ENCODE data around the gene ALG14.

The ALG14 gene

GRCh38 chr1:94926126-94926914, 146.4 kb downstream of the ALG14 start (continued):
- peak; percentile 34; the same call in 1 of the 2 replicates for TF ChIP-seq ZNF335 (tag by site-specific recombination; conservative IDR thresholded peaks at IDR 0.05)
- no peak for TF ChIP-seq ZNF530 (tag by site-specific recombination; IDR thresholded peaks at IDR 0.05; ENCODE audit: low read depth)
- no peak for TF ChIP-seq ZNF654 (tag by site-specific recombination; IDR thresholded peaks at IDR 0.05; ENCODE audit: low read depth)
- no peak for TF ChIP-seq ZNF302 (tag by site-specific recombination; IDR thresholded peaks at IDR 0.05; ENCODE audit: low read depth)
- no peak for TF ChIP-seq HOXD13 (CRISPR knock-in tag; IDR thresholded peaks at IDR 0.05; ENCODE audit: borderline replicate concordance)
- TF ChIP-seq, protein P1, sequence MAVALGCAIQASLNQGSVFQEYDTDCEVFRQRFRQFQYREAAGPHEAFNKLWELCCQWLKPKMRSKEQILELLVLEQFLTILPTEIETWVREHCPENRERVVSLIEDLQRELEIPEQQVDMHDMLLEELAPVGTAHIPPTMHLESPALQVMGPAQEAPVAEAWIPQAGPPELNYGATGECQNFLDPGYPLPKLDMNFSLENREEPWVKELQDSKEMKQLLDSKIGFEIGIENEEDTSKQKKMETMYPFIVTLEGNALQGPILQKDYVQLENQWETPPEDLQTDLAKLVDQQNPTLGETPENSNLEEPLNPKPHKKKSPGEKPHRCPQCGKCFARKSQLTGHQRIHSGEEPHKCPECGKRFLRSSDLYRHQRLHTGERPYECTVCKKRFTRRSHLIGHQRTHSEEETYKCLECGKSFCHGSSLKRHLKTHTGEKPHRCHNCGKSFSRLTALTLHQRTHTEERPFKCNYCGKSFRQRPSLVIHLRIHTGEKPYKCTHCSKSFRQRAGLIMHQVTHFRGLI (tag by site-specific recombination; IDR thresholded peaks at IDR 0.05) = peak; percentile 67; the same call in 1 of the 2 replicates
- no peak for TF ChIP-seq ZNF518A (tag by site-specific recombination; conservative IDR thresholded peaks at IDR 0.05; ENCODE audit: low read depth)
- no peak for TF ChIP-seq WT1 (tag by site-specific recombination; IDR thresholded peaks at IDR 0.05)
- TF ChIP-seq ZNF148 (tag by site-specific recombination; IDR thresholded peaks at IDR 0.05; ENCODE audit: borderline replicate concordance) = no peak
- no peak for TF ChIP-seq ZNF214 (tag by site-specific recombination; IDR thresholded peaks at IDR 0.05; ENCODE audit: borderline replicate concordance)
- no peak for TF ChIP-seq ZNF664 (tag by site-specific recombination; IDR thresholded peaks at IDR 0.05)
- TF ChIP-seq ZNF354C (tag by site-specific recombination; IDR thresholded peaks at IDR 0.05; ENCODE audit: borderline replicate concordance, low read depth) = no peak
- TF ChIP-seq ZNF658 (tag by site-specific recombination; IDR thresholded peaks at IDR 0.05) = no peak
- 0 out of 2 replicates have a peak, but pooled peaks have one; percentile 16 for TF ChIP-seq ZBTB48 (tag by site-specific recombination; IDR thresholded peaks at IDR 0.05)
- no peak for TF ChIP-seq YY2 (tag by site-specific recombination; IDR thresholded peaks at IDR 0.05)
- no peak for TF ChIP-seq ATF2 (tag by site-specific recombination; IDR thresholded peaks at IDR 0.05; ENCODE audit: low read depth)
- TF ChIP-seq ZNF585B (tag by site-specific recombination; IDR thresholded peaks at IDR 0.05) = no peak
- TF ChIP-seq ZNF48 (tag by site-specific recombination; IDR thresholded peaks at IDR 0.05) = no peak
- no peak for TF ChIP-seq ZNF112 (tag by site-specific recombination; IDR thresholded peaks at IDR 0.05)
- no peak for TF ChIP-seq ZNF785 (tag by site-specific recombination; IDR thresholded peaks at IDR 0.05)
- no peak for TF ChIP-seq KLF10 (tag by site-specific recombination; IDR thresholded peaks at IDR 0.05)
- TF ChIP-seq, protein P2, sequence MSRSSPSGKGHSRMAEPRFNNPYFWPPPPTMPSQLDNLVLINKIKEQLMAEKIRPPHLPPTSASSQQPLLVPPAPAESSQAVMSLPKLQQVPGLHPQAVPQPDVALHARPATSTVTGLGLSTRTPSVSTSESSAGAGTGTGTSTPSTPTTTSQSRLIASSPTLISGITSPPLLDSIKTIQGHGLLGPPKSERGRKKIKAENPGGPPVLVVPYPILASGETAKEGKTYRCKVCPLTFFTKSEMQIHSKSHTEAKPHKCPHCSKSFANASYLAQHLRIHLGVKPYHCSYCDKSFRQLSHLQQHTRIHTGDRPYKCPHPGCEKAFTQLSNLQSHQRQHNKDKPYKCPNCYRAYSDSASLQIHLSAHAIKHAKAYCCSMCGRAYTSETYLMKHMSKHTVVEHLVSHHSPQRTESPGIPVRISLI (tag by site-specific recombination; IDR thresholded peaks at IDR 0.05) = no peak
- peak; percentile 97 for TF ChIP-seq ZBTB20 (tag by site-specific recombination; IDR thresholded peaks at IDR 0.05)
- TF ChIP-seq ELK4 (IDR thresholded peaks at IDR 0.05; ENCODE audit: borderline replicate concordance, low read depth, low read length) = no peak
- TF ChIP-seq ZNF843 (tag by site-specific recombination; IDR thresholded peaks at IDR 0.05) = no peak; the same call in 1 of the 2 replicates
- TF ChIP-seq SCRT1 (tag by site-specific recombination; IDR thresholded peaks at IDR 0.05; ENCODE audit: borderline replicate concordance) = no peak
- no peak for TF ChIP-seq ZNF544 (tag by site-specific recombination; IDR thresholded peaks at IDR 0.05)

Measured in HEK293 (cell line).